ENCODE results near the gene NABP1.
A peak's percentile ranks its signal among the peaks of the same experiment; 100 is the strongest.
"Not testable (repeated sequence)": the region's sequence is repeated elsewhere in the genome, so short reads cannot be mapped to it uniquely, and the experiment has no call there.

Gene NABP1, protein sequence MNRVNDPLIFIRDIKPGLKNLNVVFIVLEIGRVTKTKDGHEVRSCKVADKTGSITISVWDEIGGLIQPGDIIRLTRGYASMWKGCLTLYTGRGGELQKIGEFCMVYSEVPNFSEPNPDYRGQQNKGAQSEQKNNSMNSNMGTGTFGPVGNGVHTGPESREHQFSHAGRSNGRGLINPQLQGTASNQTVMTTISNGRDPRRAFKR

DNA sequence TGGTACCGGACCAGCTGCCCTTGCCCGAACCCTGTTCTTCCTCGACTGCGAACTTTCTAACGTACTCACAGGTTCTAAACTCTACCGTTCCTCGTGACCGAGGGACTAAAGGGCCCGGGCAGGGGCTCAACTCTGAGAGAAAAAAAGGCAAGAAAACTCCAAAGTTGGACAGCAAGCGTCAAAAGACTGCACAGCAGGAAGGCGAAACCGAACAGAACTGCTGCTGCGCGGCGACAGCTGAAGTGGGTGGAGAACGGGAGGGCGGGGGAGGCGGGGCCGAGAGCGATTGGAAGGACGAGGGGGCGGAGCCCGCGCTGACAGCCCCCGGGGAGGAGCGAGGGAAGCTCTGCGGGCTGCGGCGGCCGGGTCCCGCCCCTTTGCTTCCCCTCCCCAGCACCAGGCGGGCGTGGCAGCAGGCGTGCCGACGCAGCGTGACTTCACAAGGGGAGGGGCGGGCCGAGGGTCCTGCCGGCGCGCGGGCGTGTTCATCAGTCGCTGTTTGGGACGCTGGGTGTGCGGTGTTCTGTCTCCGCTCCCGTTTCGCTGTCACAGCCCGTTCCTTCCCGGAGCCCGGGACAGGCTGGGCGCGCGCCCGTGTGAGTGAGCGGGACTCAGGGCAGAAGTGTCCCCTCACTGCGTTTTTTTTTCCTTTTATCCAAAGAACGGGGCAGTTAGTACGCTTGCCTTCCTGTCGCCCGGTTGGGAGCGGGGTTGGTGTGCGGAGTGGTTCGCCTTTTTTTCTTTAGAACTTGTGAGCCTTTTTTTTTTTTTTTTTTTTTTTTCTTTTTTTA, at the start of gene NABP1:
Gene NABP1, plus strand, starts transcription at position 491 of the 791 bp plus-strand sequence. CDS start 479 bp downstream, outside the sequence.
- DNase-seq (ENCODE audit: low read depth in 2 of 2) = peak; percentile 94 to 95

DNA sequence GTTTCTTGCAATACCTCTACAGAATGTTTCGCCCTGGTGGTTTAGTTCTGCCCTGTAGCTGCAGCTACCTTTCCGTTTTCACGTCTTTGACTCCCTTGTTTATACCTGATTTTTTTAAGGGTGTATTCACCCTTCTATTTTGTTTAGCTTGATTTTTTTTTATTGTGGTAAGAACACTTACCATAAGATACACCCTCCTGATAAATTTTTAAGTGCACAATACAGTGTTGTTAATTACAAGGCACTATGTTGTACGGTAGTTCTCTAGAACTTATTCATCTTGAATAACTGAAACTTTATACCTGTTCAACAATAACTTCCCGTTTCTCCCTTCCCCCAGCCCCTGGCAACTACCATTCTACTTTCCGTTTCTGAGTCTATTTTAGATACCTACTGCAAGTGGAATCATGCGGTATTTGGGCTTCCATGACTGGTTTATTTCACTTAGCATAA, 48.9 kb upstream of the NABP1 start:
- DNase-seq (ENCODE audit: low read depth in 2 of 2) = no peak

DNA sequence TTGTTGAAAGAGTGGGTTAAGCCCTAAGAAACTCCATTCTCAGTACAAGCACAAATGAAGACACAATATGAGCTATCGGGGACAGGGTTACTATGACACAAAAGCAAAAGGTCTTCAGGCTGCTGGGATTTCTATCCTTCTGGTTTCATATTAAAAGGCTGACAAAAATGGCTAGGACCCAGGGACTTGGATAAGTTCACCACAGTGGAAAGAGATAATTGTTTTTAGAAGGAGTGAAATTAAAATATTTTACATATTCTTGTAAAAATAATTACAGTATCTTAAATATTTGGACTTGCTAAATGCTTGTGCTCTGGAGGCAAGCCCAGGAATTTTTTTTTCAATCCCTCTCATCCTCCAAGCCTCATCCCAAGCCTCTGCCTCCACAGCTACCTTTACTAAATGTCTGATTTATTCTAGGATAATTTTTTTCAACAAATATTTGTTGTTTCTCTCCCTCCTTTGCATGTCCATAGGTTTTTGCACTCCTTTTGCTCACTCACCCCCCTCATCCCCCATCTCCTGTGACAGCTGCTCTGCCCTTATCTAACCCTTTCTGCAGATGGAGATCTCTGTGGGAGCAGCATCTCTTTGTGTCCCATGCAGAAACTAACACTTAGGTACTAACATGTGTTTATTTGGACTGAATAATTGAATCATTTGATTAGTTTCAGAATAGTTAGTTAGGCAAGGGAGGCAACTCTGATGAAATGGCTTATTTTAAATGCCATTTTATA, 47.8 kb upstream of the NABP1 start:
- no peak for DNase-seq (ENCODE audit: low read depth in 2 of 2)

DNA sequence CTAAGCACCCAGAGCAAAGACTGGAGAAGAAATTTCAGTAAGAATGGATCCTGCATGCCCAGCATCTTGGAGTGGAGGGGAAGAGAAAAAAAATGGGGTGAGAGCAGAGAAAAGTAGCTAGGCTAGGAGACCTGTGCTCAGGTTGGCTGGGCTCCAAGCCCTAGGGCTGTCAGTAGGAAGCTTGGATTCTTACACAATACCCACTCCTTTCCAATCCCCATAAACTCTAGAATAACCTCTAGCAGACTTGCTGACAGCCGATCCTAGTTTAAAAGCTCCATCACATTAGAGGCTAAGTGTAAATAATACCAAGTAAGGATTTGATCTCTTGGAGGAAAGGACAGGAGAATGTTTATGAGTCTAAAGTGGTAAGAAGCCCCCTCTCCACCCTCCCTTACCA, 46.2 kb upstream of the NABP1 start:
- DNase-seq (ENCODE audit: low read depth in 2 of 2) = peak; percentile 75 to 78

DNA sequence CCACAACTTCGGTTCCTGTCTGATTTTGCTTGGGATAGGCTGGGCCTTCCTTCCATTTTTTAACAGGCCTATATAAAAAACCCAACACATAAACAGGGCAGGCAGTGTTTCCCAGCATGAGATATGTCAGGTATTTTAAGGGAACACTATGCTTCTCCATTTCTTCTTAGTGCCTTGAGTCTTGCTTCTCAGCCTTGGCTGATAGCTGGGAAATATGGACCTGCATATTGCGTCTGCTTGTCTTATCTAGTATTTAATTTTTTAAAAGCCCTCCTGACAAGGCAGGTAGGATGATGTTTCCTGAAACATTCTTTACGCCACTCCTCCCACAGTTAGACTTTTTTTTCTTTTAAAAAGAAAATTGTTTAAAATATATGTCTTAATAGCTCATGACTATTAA, 45.5 kb upstream of the NABP1 start:
- DNase-seq (ENCODE audit: low read depth in 2 of 2) = no peak

DNA sequence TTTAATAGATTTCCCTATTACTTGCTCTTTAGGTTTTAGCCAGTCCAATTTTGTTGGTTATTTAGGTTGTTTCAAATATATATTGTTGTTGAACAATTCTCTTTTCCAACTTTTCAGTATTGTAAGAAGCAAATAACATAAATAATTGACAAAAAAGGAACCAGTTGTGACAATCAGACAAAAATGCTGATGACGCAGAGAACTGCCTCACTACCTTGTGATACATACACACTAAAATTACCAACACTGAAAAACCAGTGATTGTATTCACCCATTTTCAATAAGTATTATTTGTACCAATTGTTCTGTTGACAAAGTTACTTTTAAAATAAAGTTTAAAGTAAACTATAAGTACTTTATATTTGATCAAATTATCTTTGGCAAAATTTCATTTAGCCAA, 43.1 kb upstream of the NABP1 start:
- DNase-seq (ENCODE audit: low read depth in 2 of 2) = no peak

DNA sequence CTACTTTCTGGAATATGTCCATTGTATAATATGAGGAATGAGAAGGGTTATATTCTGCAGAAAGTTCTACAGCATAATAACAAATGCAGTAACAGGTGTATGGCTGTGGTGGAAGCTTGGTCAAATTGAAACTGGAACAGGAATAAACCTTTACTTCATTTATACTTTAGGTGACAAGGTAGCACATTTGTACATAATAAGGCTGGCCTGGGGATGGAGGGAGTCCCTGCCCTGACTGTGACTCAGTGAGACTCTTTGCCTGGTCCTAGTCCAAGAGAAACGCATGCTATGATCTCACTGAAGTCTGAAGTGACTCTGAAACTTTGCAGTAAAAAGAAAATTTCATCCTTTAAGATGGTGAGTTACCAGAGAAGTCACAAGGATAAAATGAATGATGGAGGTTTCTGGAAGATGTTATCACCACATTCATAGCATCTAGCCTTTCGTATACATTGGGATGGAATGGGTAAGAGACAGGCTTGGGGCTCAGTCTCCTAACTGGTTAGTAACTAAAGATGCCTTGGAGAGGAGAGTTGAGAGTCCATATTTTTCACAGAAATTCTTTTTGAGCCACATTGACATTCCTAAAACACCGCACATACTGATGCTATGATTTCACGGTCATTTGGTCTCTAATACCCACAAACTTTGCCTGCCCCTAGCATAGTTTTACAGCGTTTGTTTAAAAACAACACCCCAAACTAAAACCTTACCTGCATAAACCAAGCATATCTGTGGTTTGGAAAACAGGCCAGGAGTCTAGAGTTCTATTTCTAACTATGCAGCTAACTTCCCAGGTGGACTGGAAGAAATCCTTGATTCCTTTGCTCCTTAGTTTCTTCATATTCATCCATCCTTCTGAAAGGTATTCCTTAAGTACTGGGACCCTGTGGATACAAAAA, 42.4 kb upstream of the NABP1 start:
- DNase-seq (ENCODE audit: low read depth in 2 of 2) = peak; percentile 81 to 85

DNA sequence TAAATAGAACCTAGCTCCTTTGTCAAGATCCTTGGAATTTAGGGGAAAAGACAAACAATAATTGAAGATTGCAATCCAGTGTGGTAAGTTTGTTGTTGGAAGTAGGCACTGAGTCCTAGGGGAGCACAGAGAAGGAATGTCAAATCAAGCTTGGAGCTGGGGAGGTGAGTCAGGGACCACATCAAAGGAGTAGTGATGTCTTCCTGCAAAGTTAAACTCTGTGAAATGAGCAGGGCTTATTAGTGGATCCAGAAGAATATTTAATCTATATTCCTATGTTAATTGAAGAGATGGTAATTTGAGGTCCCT, 41.7 kb upstream of the NABP1 start:
- DNase-seq (ENCODE audit: low read depth in 2 of 2) = peak; percentile 75

DNA sequence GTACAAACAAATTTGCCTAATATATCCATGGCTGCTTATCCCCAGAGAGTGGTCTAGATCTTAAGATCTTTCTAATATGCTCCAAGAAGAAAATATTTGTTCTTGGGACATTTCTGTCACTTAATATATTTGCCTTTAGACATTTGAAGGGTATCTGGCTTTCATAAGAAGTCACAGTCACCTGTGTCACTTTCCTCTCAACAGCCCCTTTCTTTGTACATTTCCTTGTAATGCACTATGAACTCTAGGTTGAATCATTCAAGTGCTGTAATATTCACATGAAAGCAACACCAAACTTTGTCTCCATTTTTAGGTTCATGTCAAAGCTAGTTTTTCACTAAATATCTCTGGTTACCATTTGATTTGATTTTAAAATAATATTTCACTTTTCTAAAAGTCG, 41.4 kb upstream of the NABP1 start:
- DNase-seq (ENCODE audit: low read depth in 2 of 2) = no peak

DNA sequence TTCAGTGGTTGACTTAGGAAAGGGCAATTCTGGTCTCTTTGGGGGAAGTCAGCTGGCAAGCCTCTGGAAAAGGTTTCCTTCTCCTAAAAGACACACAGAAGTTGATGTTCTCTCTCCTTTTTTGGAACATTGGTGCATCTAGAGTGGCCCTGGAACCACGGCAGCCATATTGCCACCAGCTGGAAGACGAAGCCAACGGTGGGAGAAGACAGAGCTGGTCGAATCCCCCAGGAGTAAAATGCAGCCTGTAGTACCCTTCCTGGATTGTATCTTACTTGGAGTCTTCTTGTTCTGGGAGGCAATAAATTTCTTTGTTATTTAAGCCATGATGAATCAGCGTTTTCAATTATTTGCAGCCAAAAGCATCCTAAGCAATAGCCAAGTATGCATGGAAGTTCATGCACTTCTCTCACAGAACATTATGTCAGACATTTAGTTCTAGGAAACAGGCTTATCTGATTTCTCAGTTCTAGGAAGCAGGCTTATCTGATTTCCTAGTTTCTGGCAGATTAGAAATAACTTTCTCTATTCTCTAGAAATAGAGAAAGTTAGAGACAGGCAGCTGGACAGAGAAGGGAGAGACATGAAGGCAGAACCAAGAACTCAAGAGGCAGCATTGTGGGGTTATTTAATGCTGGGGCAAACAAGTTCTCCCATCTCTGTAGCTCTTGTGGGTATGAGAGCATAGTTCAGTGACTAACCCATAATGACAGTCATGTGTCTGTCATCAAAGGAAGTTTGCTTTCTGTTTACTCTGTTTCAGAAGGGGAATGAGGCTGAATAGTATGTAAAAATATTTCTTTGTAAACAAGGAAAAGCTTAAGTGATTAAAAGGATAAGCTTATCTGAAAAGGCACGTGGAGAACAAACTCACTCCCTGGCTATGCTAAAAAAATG, 40.5 kb upstream of the NABP1 start:
- no peak for DNase-seq (ENCODE audit: low read depth in 2 of 2)

DNA sequence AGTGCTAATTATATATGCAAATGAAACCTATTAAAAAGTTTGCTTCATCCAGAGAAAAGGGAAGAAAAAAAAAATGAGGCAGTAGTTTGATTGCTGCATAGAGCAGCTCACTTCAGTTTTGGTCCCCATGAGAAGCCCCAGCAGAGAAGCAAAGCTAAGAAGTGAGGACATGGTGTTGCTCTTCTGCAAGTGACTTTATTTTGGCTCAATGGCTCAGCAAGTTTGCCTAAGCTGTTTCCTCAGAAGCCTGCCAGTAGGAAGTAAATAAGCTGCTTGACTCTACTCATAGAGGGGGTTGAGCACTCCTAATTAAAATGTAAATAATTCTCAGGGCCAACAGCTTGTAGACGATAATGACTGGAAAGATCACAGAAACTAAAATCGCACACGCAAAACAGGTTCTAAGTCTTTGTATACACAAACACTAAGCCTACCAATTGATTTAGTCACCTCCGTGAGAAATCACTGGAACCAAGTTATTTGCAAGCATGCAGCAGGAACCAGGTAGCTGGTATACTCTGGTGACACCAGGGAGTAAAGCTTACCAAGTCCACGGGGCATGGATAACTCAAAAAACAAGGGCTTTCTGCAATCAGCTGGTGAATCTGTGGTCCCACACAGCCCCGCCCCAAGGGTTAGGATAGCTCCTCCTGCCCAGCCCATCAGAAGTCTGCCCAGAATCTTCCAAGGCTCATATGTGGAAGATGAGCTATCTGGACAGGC, 39.7 kb upstream of the NABP1 start:
- DNase-seq (ENCODE audit: low read depth in 2 of 2) = no peak

DNA sequence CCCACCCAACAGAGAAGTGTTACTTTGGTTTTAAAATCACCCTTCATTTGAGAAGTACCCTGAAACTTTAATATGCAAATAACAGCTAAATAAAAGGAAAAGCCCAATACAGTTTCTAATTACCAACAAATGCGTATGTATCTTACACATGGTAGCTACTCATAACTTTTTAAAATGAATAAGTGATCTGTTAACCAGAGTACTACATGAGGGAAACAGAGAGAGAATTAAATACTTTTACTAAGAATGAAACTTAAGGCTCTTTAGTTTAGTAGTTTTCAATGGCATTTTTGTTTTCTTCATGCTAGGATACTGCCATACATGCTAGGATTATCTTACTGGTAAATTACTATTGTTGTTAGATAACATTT, 39.1 kb upstream of the NABP1 start:
- DNase-seq (ENCODE audit: low read depth in 2 of 2) = no peak

DNA sequence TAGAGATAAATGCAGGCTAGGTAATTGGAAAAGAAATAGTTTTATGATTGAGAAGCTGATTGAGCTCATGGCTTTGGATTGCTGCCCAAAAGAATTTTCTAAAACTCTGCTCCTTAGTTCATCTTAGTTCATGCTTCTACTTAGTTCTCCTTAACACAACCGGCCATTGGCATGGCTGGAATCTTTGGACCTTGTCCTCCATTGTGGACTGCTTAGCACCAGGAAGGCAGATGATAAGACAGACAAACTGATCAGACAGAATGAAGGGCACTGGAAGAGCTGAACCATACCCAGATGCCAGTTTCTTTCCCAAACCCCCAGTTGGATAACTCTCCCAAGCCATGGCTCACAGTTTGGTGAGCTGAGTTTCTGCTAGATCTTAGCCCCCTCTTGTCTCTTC, 36.3 kb upstream of the NABP1 start:
- DNase-seq (ENCODE audit: low read depth in 2 of 2) = no peak

DNA sequence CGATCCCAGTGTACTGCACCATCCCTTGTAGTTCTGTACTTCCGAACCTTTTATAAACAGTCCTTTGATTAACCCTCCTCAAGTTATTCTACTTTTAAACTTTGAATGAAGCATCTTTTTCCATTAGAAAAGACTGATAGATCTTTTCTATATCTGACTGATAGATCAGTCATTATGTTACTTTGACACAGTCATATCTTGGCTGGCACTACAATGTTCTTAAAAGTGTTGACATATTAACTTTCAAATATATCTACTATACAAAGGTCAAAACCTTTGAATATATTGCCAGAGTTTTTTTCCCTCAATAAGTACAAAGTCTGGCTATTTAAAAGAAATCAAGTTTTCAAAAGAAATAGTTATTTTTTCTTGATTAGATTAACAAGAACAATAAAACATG, 35.4 kb upstream of the NABP1 start:
- DNase-seq (ENCODE audit: low read depth in 2 of 2) = no peak

DNA sequence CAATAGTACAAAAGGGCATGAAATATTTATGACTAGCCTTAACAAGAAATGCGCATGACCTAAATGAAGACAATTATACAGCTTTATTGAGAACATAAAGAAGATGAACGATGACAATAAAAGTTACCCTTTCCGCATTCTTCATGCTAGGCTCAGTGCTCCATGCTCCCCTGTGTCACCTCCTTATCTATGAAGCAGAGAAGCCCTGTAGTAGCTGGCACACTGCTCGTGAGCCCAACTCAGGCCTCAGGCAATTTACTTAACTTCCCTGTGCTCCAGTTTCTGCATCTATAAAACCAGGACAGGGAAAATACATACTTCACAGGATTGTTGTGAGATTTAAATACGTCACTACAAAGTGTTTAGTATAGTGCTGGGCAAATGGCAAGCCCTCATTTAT, 34.5 kb upstream of the NABP1 start:
- no peak for DNase-seq (ENCODE audit: low read depth in 2 of 2)

DNA sequence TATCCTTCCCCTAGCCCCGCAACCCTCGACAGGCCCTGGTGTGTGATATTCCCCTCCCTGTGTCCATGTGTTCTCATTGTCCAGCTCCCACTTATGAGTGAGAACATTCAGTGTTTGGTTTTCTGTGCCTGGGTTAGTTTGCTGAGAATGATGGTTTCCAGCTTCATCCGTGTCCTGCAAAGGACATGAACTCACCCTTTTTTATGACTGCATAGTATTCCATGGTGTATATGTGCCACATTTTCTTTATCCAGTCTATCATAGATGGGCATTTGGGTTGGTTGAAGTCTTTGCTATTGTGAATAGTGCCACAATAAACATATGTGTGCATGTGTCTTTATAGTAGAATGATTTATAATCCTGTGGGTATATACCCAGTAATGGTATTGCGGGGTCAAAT, 33.3 kb upstream of the NABP1 start:
- not testable (repeated sequence) for DNase-seq (ENCODE audit: low read depth in 2 of 2)

DNA sequence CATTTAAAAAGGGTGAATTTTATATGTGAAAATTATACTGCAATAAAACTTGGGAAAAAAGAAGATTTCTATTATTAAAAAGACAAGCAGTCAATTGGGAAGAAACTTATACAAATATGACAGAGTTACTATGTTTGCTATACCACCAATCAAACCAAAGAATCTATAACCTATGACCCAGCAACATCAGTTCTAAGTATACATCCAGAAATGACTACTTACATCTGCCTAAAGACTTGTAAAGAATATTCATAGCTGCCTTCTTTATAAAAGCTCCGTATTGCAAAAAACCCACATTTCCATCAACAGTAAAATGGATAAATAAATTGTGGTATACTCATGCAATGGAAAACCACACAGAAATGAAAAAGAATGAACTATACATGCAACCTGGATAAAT, 32.9 kb upstream of the NABP1 start:
- DNase-seq (ENCODE audit: low read depth in 2 of 2) = no peak

DNA sequence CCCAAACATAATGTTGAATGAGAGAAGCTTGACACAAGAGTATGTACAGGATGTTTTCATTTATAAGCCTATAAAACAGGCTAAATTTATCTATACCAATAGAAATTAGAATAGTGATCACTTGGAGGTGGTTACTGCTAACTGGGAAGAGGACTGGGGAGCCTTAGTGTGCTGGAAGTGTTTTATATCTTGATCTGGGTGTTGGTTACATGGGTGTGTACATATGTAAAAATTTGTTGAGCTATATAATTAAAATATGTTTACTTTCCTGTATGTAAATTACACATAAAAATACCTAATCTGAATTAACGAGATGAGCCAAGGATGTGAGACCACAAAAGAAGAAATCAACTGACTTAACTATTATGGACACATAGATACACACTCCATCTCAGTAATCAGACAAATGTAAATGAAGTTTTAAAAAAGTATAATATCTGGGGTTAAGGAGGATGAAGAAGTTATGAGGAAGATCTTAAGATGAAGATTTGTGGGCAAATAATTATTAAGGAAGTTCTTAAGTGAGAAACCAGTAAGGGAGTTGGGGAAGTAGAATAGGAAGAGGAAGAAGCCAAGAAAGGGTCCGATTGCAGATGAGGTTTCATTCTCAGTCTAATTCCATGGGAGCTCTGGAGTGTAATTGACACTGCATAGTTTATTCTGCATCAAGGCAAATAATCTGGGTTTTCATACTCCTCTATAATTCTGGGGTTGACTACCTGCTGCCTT, 32.3 kb upstream of the NABP1 start:
- no peak for DNase-seq (ENCODE audit: low read depth in 2 of 2)

DNA sequence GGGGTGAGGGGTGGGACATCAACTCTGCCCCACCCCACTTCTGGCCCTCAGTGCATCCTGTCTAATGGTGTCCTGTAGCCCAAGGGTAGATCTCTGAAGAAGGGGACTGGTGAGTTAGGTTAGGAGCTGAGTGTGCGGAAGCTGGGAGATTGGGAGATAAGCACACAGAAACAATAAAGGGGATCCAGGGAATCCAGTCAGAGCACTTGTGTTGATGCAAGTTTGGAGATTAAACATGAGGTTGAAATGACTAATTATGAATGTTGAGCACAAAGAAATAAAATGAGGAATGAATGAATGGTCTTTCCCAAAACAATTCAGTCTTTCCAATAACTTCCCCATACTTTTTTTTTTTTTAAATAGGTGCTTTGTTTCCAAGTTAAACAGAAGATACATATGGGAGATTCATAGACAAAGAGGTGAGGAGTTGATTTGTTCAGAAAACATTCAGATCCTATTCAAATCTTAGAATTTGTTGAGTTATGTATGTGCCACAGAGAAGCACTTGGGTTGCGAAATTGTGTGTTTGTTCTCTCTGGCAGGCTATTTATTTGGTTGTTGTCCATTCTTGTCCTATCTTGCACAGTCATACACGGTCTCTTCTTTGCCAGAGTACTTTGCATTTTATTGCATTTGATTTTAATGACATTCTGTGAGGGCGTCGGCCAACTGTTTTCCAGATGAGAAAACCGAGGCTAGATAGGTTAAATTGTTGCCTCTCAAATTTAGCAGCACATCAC, 31.6 kb upstream of the NABP1 start:
- DNase-seq (ENCODE audit: low read depth in 2 of 2) = no peak

All from fibroblast of skin of left biceps (primary cell).